K562 (cell line): ENCODE results near the gene HYAL3. TPM values are rescaled to one million over a fixed set of nuclear protein-coding genes. Genes with fewer than 3 reads are reported as not detected.

Experiments
- ATAC-seq: fragments of 200-7000 bp; cut with Tn5 transposase; 3 replicates; pipeline ENCODE4 v1.9.1; 2020; ENCODE audit warnings: moderate library complexity
- BruUV-seq: library from RNA; stranded (reverse); fragments of 400-500 nt; replicated peaks from 2 replicates; lab custom pipeline; 2021; lab: Mats Ljungman, UMichigan
- CTCF ChIA-PET: fragments of 300-600 bp; formaldehyde crosslinking; extraction: SDS; loops from one replicate; lab custom pipeline; 2021; ENCODE audit warnings: low intra/inter-chr PET ratio; lab: Yijun Ruan, JAX
- POLR2A ChIA-PET: fragments of 300-600, 350-650 bp; sonication (Branson Sonifier 250); formaldehyde crosslinking; extraction: SDS; loops from one replicate; lab custom pipeline; 2021; ENCODE audit warnings: antibody characterized with exemption, inconsistent platforms; lab: Yijun Ruan, JAX
- DNase-seq, 4 experiments: peaks; one replicate each; pipeline versions ENCODE4 v3.0.0 to v3.0.0-alpha.2; 2011 to 2018; ENCODE audit warnings: low spot score in 3 of 4, mixed read lengths in 3 of 4; ENCODE audit errors: extremely low read depth in 1 of 4
- FAIRE-seq: peaks from 2 replicates; lab custom pipeline; 2011; peaks lifted over from hg19 to GRCh38; lab: Jason Lieb, UNC
- H2AFZ ChIP-seq: 2 replicates; pipeline ENCODE4 v1.6.0; 2011; ENCODE audit warnings: low read depth, low read length, control low read depth, inconsistent platforms
- H3K27ac ChIP-seq: fragments of 200-600 bp; 3 replicates; pipeline ENCODE4 v1.8.0; 2011; ENCODE audit warnings: low read depth, mild to moderate bottlenecking, control low read depth, inconsistent platforms, low read length, moderate library complexity, mixed read lengths; ENCODE audit errors: extremely low read depth
- H3K27me3 ChIP-seq, 2 experiments: fragments of 300-600 bp in 1 of 2; 2 replicates in 1 of 2; 3 replicates in 1 of 2; pipeline versions ENCODE4 v1.6.0 to v1.8.0; 2011; ENCODE audit warnings: inconsistent platforms in 2 of 2, low read length in 2 of 2, mild to moderate bottlenecking in 1 of 2, mixed read lengths in 1 of 2, moderate library complexity in 1 of 2; ENCODE audit not compliant: control insufficient read depth in 2 of 2, insufficient read depth in 2 of 2
- H3K36me3 ChIP-seq: fragments of 300-600 bp; 3 replicates; pipeline ENCODE4 v1.8.0; 2011; ENCODE audit warnings: mild to moderate bottlenecking, low read length, inconsistent platforms; ENCODE audit not compliant: control insufficient read depth, insufficient read depth
- H3K4me1 ChIP-seq, 2 experiments: fragments of 200-600 bp in 1 of 2; replicated peaks in 1 of 2; 2 replicates in 1 of 2; 3 replicates in 1 of 2; pipeline versions ENCODE4 v1.5.1 to v1.8.0; 2011; ENCODE audit warnings: inconsistent platforms in 2 of 2, low read length in 2 of 2, mild to moderate bottlenecking in 1 of 2, mixed read lengths in 1 of 2, moderate library complexity in 1 of 2; ENCODE audit not compliant: control insufficient read depth in 2 of 2, insufficient read depth in 2 of 2
- H3K4me2 ChIP-seq: 2 replicates; pipeline ENCODE4 v1.6.1; 2011; ENCODE audit warnings: low read length, control low read depth, inconsistent platforms, mixed read lengths; ENCODE audit not compliant: insufficient read depth
- H3K4me3 ChIP-seq: fragments of 200-600 bp; sonication (generic), shearing (Covaris generic); 2 replicates; pipeline ENCODE4 v1.5.1; 2016; ENCODE audit warnings: control low read depth, inconsistent platforms
- H3K79me2 ChIP-seq: fragments of 200-600 bp; 3 replicates; pipeline ENCODE4 v1.8.0; 2011; ENCODE audit warnings: low read length, inconsistent platforms; ENCODE audit not compliant: control insufficient read depth, insufficient read depth
- H3K9ac ChIP-seq, 2 experiments: 2 replicates each; pipeline versions ENCODE4 v1.6.0 to v1.6.1; 2011; ENCODE audit warnings: low read depth in 2 of 2, low read length in 2 of 2, control low read depth in 1 of 2, inconsistent platforms in 1 of 2, mild to moderate bottlenecking in 1 of 2, mixed read lengths in 1 of 2; ENCODE audit not compliant: insufficient read depth in 1 of 2
- H3K9me1 ChIP-seq: one replicate; pipeline ENCODE4 v1.6.0; 2011; ENCODE audit warnings: inconsistent platforms, mild to moderate bottlenecking, low read length, moderate library complexity; ENCODE audit not compliant: control insufficient read depth, insufficient read depth
- H3K9me3 ChIP-seq: replicated peaks from 2 replicates; pipeline ENCODE4 v1.5.1; 2011; ENCODE audit warnings: low read depth, low read length, inconsistent platforms; ENCODE audit not compliant: control insufficient read depth, insufficient read depth
- H4K20me1 ChIP-seq: replicated peaks from 2 replicates; pipeline ENCODE4 v1.6.1; 2011; ENCODE audit warnings: low read length, inconsistent platforms, mixed read lengths; ENCODE audit not compliant: control insufficient read depth, insufficient read depth
- CXXC5 ChIP-seq: fragments of 250-450 bp; sonication (Bioruptor Pico); IDR thresholded peaks from 2 replicates; pipeline ENCODE4 v1.8.0; 2022; ENCODE audit warnings: inconsistent platforms, mild to moderate bottlenecking, moderate library complexity
- EHMT2 ChIP-seq: fragments of 450-650 bp; IDR thresholded peaks from 2 replicates; pipeline ENCODE4 v1.6.1; 2018; ENCODE audit warnings: antibody characterized with exemption
- HMBOX1 ChIP-seq: sonication (generic); IDR thresholded peaks from 2 replicates; pipeline ENCODE4 v1.6.1; 2016
- NKRF ChIP-seq: fragments of 450-650 bp; IDR thresholded peaks from 2 replicates; pipeline ENCODE4 v1.6.1; 2016; ENCODE audit warnings: borderline replicate concordance
- PHF8 ChIP-seq: fragments of 200-600 bp; sonication (generic); IDR thresholded peaks from 2 replicates; pipeline ENCODE4 v1.6.1; 2012; ENCODE audit warnings: mixed run types, mild to moderate bottlenecking, inconsistent platforms, low read length, moderate library complexity, borderline replicate concordance
- RFX1 ChIP-seq: fragments of 450-650 bp; IDR thresholded peaks from 2 replicates; pipeline ENCODE4 v1.6.1; 2016; ENCODE audit warnings: mild to moderate bottlenecking, moderate library complexity
- RHOXF2B ChIP-seq: fragments of 250-450 bp; sonication (Bioruptor Pico); conservative IDR thresholded peaks from 2 replicates; pipeline ENCODE4 v1.5.1; 2021
- SRF ChIP-seq, 2 experiments: fragments of 250-450, 450-650 bp in 1 of 2; sonication (Bioruptor Pico) in 1 of 2; sonication (generic) in 1 of 2; formaldehyde crosslinking; IDR thresholded peaks; 2 replicates each; pipeline versions ENCODE4 v1.5.0 to v1.5.1; 2020 to 2022; ENCODE audit warnings: mild to moderate bottlenecking in 1 of 2, missing genetic modification reagents in 1 of 2
- ZBTB33 ChIP-seq: sonication (generic); formaldehyde crosslinking; IDR thresholded peaks from 2 replicates; pipeline ENCODE4 v1.8.1; 2023; ENCODE audit warnings: mild to moderate bottlenecking, missing genetic modification reagents
- WGBS: fragments of 100-300 bp; shearing (Covaris generic); methylation state at CpG from one replicate; pipeline ENCODE4 v1.1.6; 2016; ENCODE audit warnings: low coverage, mixed read lengths; ENCODE audit not compliant: insufficient coverage; ENCODE audit errors: missing lambda C conversion rate; 5-methylcytosine and 5-hydroxymethylcytosine counted together
- in situ Hi-C: fragments of 300-500 bp; cut with MboI; formaldehyde crosslinking; loops from 4 replicates; pipeline ENCODE4 v1.15.0; 2018; ENCODE audit warnings: inconsistent platforms, mixed read lengths
- intact Hi-C: fragments of 100-400 bp; cut with micrococcal nuclease; formaldehyde crosslinking; loops from 2 replicates; pipeline ENCODE4 v1.14.2; 2022
- polyA plus RNA-seq, 8 experiments: library from polyadenylated mRNA; depleted of rRNA in 4 of 8; stranded (reverse) in 5 of 8; unstranded in 3 of 8; fragments of >200 nt; fragmentation: Nextera tagmentation in 2 of 8; fragmentation: Illumina TruSeq in 1 of 8; extraction: Ambion mirVana in 2 of 8; extraction: Trizol in 1 of 8; gene quantifications; 2 replicates each; pipeline versions ENCODE4 v1.2.1 to v1.2.3, GENCODE V29; 2011 to 2014; ENCODE audit warnings: inconsistent platforms in 1 of 8, missing spikeins in 1 of 8
- total RNA-seq, 7 experiments: library from RNA; depleted of rRNA in 6 of 7; stranded (reverse); fragments of >200 nt in 6 of 7; fragmentation: Illumina TruSeq in 2 of 7; extraction: Trizol in 2 of 7; gene quantifications; 2 replicates each; pipeline versions ENCODE4 v1.2.1 to v1.2.3, GENCODE V29; 2011 to 2021; ENCODE audit warnings: low replicate concordance in 1 of 7

HYAL3 gene
- total and polyA plus RNA-seq, 9 of the 15 experiments (the other 6 are each of a cell fraction or from before 2014, with no cell fraction given): 0.38 to 9.1 (median 6.8) TPM

GRCh38 chr3:50245831-50246516, 53.2 kb downstream of the HYAL3 start (continued):
- TF ChIP-seq PHF8 (peak; percentile 24; the same call in 1 of the 2 replicates), NKRF (no peak)

- ATAC-seq: no peak
- peaks cover 42 to 51% of the 10 kb centered on the region in 2 experiments for H3K4me1 ChIP-seq
These were observed 53.9 kb downstream of the HYAL3 start for GRCh38 chr3:50245251-50245745.

More at GRCh38 chr3:50245251-50245745, 53.9 kb downstream of the HYAL3 start:
- Histone ChIP-seq H3K4me3 (no peak overlapping the region), H2AFZ (no peak overlapping the region), H4K20me1 (no peaks in the 10 kb centered on the region), H3K4me2 (peak overlapping the region; percentile 78; the same call in 1 of the 2 replicates), H3K9me3 (no peaks in the 10 kb centered on the region), H3K27ac (peak overlapping the region; percentile 85), H3K79me2 (peaks cover 29% of the 10 kb centered on the region), H3K9ac (peak overlapping the region; percentile 69 to 95), H3K9me1 (no peaks in the 10 kb centered on the region), H3K27me3 (no peaks in the 10 kb centered on the region), H3K36me3 (peaks cover 5% of the 10 kb centered on the region; the same call in 1 of the 3 replicates)
- CTCF ChIA-PET: interaction anchor here (0.8 to 2.7 kb wide), 4 partner anchors 18 to 53 kb away, joined by 3 to 26 read pairs (median 6); no protein-coding TSS in a partner anchor
- no TSS peak for BruUV-seq
- 88% methylated on average over 12 of the region's 16 CpGs for WGBS
- no peak for TF ChIP-seq CXXC5 (CRISPR knock-in tag)
- no peak for TF ChIP-seq RHOXF2B
- TF ChIP-seq ZBTB33 (CRISPR knock-in tag): peak; percentile 80
- no peak for TF ChIP-seq HMBOX1
- no peak for TF ChIP-seq RFX1
- TF ChIP-seq EHMT2: no peak
- TF ChIP-seq SRF (CRISPR knock-in tag; IDR thresholded peaks at IDR 0.05): no peak
- FAIRE-seq: no peak
- DNase-seq: no peak
- in situ Hi-C loops (no loop called here), intact Hi-C loops (no loop called here)
- POLR2A ChIA-PET: interaction anchor here (1.0 to 2.1 kb wide), 2 partner anchors 14 to 320 kb away, joined by 3 to 8 read pairs; no protein-coding TSS in a partner anchor
